ENCODE results near the gene OR52J3.

DNA sequence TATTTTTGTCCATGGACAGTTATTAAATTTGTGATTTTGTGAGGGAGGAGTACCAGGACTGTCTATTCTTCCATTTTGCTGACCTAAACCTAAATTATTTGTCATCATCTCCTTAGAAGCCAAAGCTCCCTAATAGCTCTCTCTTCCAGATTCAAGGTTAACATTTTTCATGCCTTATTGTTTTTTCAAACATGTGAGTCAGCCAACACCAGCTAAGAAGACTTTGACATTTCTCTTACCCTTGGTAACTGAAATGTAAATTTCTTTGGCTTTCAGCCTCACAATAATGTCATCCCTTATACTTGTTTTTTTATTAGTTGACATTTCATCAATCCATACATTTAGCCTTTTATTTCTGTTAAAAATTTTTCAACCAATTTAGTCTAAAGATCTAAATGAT lies 42.2 kb downstream of the OR52J3 start:
- TF ChIP-seq GATA3 (IDR thresholded peaks at IDR 0.05; ENCODE audit: low read depth, low read length) (no peak), GATA2 (IDR thresholded peaks at IDR 0.05; ENCODE audit: low read depth, low read length) (no peak)

All from SH-SY5Y (cell line).